Hepatocyte (in vitro differentiated cells): ENCODE results near the gene ZNF776.

Experiments
- EZH2 ChIP-seq: fragments of 200-600 bp; sonication (generic); IDR thresholded peaks from 2 replicates; pipeline ENCODE4 v1.6.1; 2016; ENCODE audit warnings: antibody characterized with exemption, mild to moderate bottlenecking, borderline replicate concordance
- EZH2phosphoT487 ChIP-seq: fragments of 200-600 bp; sonication (generic); IDR thresholded peaks from one replicate; pipeline ENCODE4 v1.6.1; 2018; ENCODE audit warnings: antibody characterized with exemption, mild to moderate bottlenecking, low read depth, moderate library complexity; ENCODE audit not compliant: unreplicated experiment, severe bottlenecking
- TF ChIP-seq, protein P1 (sequence below): fragments of 200-600 bp; sonication (generic); IDR thresholded peaks from 2 replicates; pipeline ENCODE4 v1.5.1; 2016; ENCODE audit warnings: antibody characterized with exemption, mild to moderate bottlenecking; ENCODE audit not compliant: poor library complexity

DNA sequence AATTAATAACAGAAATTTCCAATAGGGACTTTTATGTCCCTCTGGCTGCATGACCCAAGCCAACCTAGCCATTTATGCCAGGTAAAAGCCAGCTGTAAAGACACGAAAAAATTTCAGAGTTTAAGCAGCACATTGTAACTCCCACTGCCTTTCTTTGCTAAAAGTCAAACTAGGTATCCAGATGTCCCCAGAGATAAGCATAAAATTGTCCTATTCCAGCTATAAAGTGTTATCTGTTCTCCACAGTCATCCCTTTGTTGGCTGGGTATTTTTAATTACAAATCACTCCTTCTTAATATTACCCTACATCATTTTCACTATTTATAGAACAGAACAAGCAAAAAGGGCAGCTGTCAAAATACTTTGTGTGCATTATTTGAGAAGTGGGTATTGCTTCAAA is 34.4 kb upstream of the ZNF776 start:
- TF ChIP-seq, protein P1, sequence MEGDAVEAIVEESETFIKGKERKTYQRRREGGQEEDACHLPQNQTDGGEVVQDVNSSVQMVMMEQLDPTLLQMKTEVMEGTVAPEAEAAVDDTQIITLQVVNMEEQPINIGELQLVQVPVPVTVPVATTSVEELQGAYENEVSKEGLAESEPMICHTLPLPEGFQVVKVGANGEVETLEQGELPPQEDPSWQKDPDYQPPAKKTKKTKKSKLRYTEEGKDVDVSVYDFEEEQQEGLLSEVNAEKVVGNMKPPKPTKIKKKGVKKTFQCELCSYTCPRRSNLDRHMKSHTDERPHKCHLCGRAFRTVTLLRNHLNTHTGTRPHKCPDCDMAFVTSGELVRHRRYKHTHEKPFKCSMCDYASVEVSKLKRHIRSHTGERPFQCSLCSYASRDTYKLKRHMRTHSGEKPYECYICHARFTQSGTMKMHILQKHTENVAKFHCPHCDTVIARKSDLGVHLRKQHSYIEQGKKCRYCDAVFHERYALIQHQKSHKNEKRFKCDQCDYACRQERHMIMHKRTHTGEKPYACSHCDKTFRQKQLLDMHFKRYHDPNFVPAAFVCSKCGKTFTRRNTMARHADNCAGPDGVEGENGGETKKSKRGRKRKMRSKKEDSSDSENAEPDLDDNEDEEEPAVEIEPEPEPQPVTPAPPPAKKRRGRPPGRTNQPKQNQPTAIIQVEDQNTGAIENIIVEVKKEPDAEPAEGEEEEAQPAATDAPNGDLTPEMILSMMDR = no peak
- TF ChIP-seq EZH2 (no peak), EZH2phosphoT487 (no peak)
